CD4-positive, alpha-beta T cell (primary cell): ENCODE results near the gene ATP6V1G2. TPM values are rescaled to one million over a fixed set of nuclear protein-coding genes. Genes with fewer than 3 reads are reported as not detected.

Experiments
- ATAC-seq: fragments of 200-7000 bp; cut with Tn5 transposase; one replicate; pipeline ENCODE4 v1.10.0; 2022; ENCODE audit warnings: mild to moderate bottlenecking; ENCODE audit not compliant: poor library complexity
- CTCF ChIA-PET: fragments of 350-600 bp; sonication (Branson Sonifier 250); formaldehyde crosslinking; loops from one replicate; lab custom pipeline; 2021; ENCODE audit warnings: antibody characterized with exemption, inconsistent platforms; lab: Charles Lee
- POLR2A ChIA-PET: fragments of 350-600 bp; sonication (Branson Sonifier 250); formaldehyde crosslinking; loops from one replicate; lab custom pipeline; 2021; ENCODE audit warnings: antibody characterized with exemption, inconsistent platforms; lab: Charles Lee
- DNase-seq, 14 experiments: peaks; one replicate each; pipeline ENCODE4 v3.0.0-alpha.2; 2013 to 2020; ENCODE audit warnings: mixed read lengths in 2 of 14
- H3K27ac ChIP-seq, 2 donors: one replicate each; pipeline versions ENCODE4 v1.5.1 to v1.7.0; 2013; ENCODE audit warnings: low read length in 2 of 2, low read depth in 1 of 2, mild to moderate bottlenecking in 1 of 2
- H3K27me3 ChIP-seq, 2 experiments: 1 replicate in 1 of 2; 2 replicates in 1 of 2; pipeline versions ENCODE4 v1.6.1 to v1.7.0; 2013; ENCODE audit warnings: low read length in 2 of 2, control low read depth in 1 of 2, mild to moderate bottlenecking in 1 of 2, moderate library complexity in 1 of 2; ENCODE audit not compliant: insufficient read depth in 2 of 2, control insufficient read depth in 1 of 2
- H3K36me3 ChIP-seq: one replicate; pipeline ENCODE4 v1.6.1; 2013; ENCODE audit warnings: low read length, control low read depth; ENCODE audit not compliant: insufficient read depth
- H3K4me1 ChIP-seq: one replicate; pipeline ENCODE4 v1.6.1; 2013; ENCODE audit warnings: low read length, control low read depth; ENCODE audit not compliant: insufficient read depth
- H3K4me3 ChIP-seq: one replicate; pipeline ENCODE4 v1.5.1; 2013; ENCODE audit warnings: mild to moderate bottlenecking, low read length, moderate library complexity
- H3K9me3 ChIP-seq, 2 experiments: 1 replicate in 1 of 2; 2 replicates in 1 of 2; pipeline versions ENCODE4 v1.6.1 to v1.7.0; 2013; ENCODE audit warnings: low read length in 2 of 2, mild to moderate bottlenecking in 2 of 2, control low read depth in 1 of 2, moderate library complexity in 1 of 2; ENCODE audit not compliant: control insufficient read depth in 1 of 2, insufficient read depth in 1 of 2
- H3K27ac Mint-ChIP-seq: one replicate; pipeline ENCODE4 v1.8.0; 2020; ENCODE audit warnings: mixed read lengths
- H3K27me3 Mint-ChIP-seq: one replicate; pipeline ENCODE4 v1.8.0; 2021; ENCODE audit warnings: mixed read lengths
- H3K36me3 Mint-ChIP-seq: one replicate; pipeline ENCODE4 v1.8.0; 2021; ENCODE audit warnings: low read depth, mixed read lengths
- H3K4me1 Mint-ChIP-seq: one replicate; pipeline ENCODE4 v1.8.0; 2021; ENCODE audit warnings: low read depth, mixed read lengths
- H3K4me3 Mint-ChIP-seq: one replicate; pipeline ENCODE4 v1.8.0; 2020; ENCODE audit warnings: mild to moderate bottlenecking, mixed read lengths
- H3K9me3 Mint-ChIP-seq: one replicate; pipeline ENCODE4 v1.8.0; 2020; ENCODE audit warnings: mixed read lengths
- CTCF ChIP-seq: fragments of 200-600 bp; IDR thresholded peaks from one replicate; pipeline ENCODE4 v1.8.0; 2022; ENCODE audit warnings: antibody characterized with exemption, mild to moderate bottlenecking
- intact Hi-C, 2 experiments: fragments of 100-400 bp; cut with DNase I in 1 of 2; cut with micrococcal nuclease in 1 of 2; formaldehyde crosslinking; loops; one replicate each; pipeline versions ENCODE4 v1.15.1 to v1.9.0; 2023 to 2025; cut with DNase I, micrococcal nuclease
- total RNA-seq, 174 experiments: library from RNA in 2 of 174; stranded (reverse) in 2 of 174; gene quantifications; one replicate each; pipeline ENCODE4 v1.2.3 and lab custom pipeline; 2021 to 2026

Gene ATP6V1G2
- total RNA-seq, 2 experiments from 2014 or later = 2.6 to 3.3 TPM

- POLR2A ChIA-PET = interaction anchor here (0.6 to 34.9 kb wide), 7 partner anchors 9 to 279 kb away, joined by 4 to 1160 read pairs (median 8); partner anchors contain the start of genes DDX39B, LST1, LTA and LTB
- Mint-ChIP-seq H3K4me1 (peaks cover 57% of the 10 kb centered on the region), H3K27ac (peak overlapping the region; percentile 90), H3K9me3 (no peaks in the 10 kb centered on the region), H3K4me3 (peak overlapping the region; percentile 82), H3K27me3 (no peaks in the 10 kb centered on the region), H3K36me3 (peaks cover 42% of the 10 kb centered on the region)
- Histone ChIP-seq H3K4me1 (peaks cover 68% of the 10 kb centered on the region), H3K9me3 (no peaks in the 10 kb centered on the region), H3K4me3 (peak overlapping the region; percentile 44), H3K27me3 (no peaks in the 10 kb centered on the region), H3K36me3 (peaks cover 24% of the 10 kb centered on the region), H3K27ac (peak overlapping the region; percentile 63 to 74)
- intact Hi-C loops = loop anchor here in 1 of 2 experiments (2.0 kb wide), 2 partner anchors 13 to 21 kb away; partner anchors contain the start of gene LTA
- ATAC-seq = peak; percentile 9
- TF ChIP-seq CTCF = no peak
- no peak for DNase-seq
- CTCF ChIA-PET = interaction anchor here (0.8 to 6.2 kb wide), 7 partner anchors 8 to 38 kb away, joined by 3 to 32 read pairs (median 7); partner anchors contain the start of gene LTB
These were observed 13.2 kb upstream of the ATP6V1G2 start for GRCh38 chr6:31559606-31559957.

- H3K27ac ChIP-seq = peak overlapping the region; percentile 63 to 74
- no peaks in the 10 kb centered on the region for H3K9me3 ChIP-seq
- H3K4me1 Mint-ChIP-seq = peaks cover 55% of the 10 kb centered on the region
- peak overlapping the region; percentile 44 for H3K4me3 ChIP-seq
- H3K4me1 ChIP-seq = peaks cover 68% of the 10 kb centered on the region
- ATAC-seq = peak; percentile 87
- H3K4me3 Mint-ChIP-seq = peak overlapping the region; percentile 82
- POLR2A ChIA-PET = interaction anchor here (0.6 to 34.9 kb wide), 7 partner anchors 10 to 279 kb away, joined by 3 to 1160 read pairs (median 8); partner anchors contain the start of genes DDX39B, LST1, LTA and LTB
- H3K27ac Mint-ChIP-seq = peak overlapping the region; percentile 90
- peaks cover 40% of the 10 kb centered on the region for H3K36me3 Mint-ChIP-seq
- peaks cover 21% of the 10 kb centered on the region for H3K36me3 ChIP-seq
- H3K27me3 Mint-ChIP-seq = no peaks in the 10 kb centered on the region
- intact Hi-C loops = loop anchor here in 1 of 2 experiments (2.0 kb wide), 2 partner anchors 14 to 22 kb away; partner anchors contain the start of gene LTA
- no peak for TF ChIP-seq CTCF
- H3K9me3 Mint-ChIP-seq = no peaks in the 10 kb centered on the region
- CTCF ChIA-PET = interaction anchor here (0.7 to 6.2 kb wide), 7 partner anchors 8 to 39 kb away, joined by 3 to 32 read pairs (median 7); partner anchors contain the start of gene LTB
- DNase-seq = peak in 12 of 14 experiments; percentile 35 to 88 (median 56)
- H3K27me3 ChIP-seq = no peaks in the 10 kb centered on the region
These were observed 12.5 kb upstream of the ATP6V1G2 start for GRCh38 chr6:31558631-31559500.

- CTCF ChIA-PET = interaction anchor here (0.7 to 6.2 kb wide), 3 partner anchors 11 to 39 kb away, joined by 3 to 32 read pairs (median 7); no protein-coding TSS in a partner anchor
- H3K36me3 Mint-ChIP-seq = peaks cover 35% of the 10 kb centered on the region
- peak overlapping the region; percentile 90 for H3K27ac Mint-ChIP-seq
- POLR2A ChIA-PET = interaction anchor here (0.7 to 34.9 kb wide), 4 partner anchors 10 to 94 kb away, joined by 3 to 1160 read pairs (median 26); partner anchors contain the start of genes LST1, LTA, LTB and NCR3
- H3K9me3 Mint-ChIP-seq = no peaks in the 10 kb centered on the region
- ATAC-seq (no peak), DNase-seq (no peak)
- no peaks in the 10 kb centered on the region for H3K27me3 Mint-ChIP-seq
- Histone ChIP-seq H3K9me3 (no peaks in the 10 kb centered on the region), H3K27me3 (no peaks in the 10 kb centered on the region), H3K27ac (peak overlapping the region; percentile 63 to 74), H3K4me3 (peak overlapping the region; percentile 44), H3K4me1 (peaks cover 68% of the 10 kb centered on the region), H3K36me3 (peaks cover 15% of the 10 kb centered on the region)
- no peak for TF ChIP-seq CTCF
- intact Hi-C loops = loop anchor here in 1 of 2 experiments (2.0 kb wide), 2 partner anchors 15 to 23 kb away; partner anchors contain the start of gene LTA
- peak overlapping the region; percentile 82 for H3K4me3 Mint-ChIP-seq
- H3K4me1 Mint-ChIP-seq = peaks cover 50% of the 10 kb centered on the region
These were observed 11.9 kb upstream of the ATP6V1G2 start for GRCh38 chr6:31558318-31558625.
